HG03139 (cell line): ENCODE data around the gene SLC7A6.

ENCODE experiments used
- ATAC-seq: cut with Tn5 transposase; IDR thresholded peaks from one replicate; pipeline ENCODE4 v1.9.1; 2021; ENCODE audit not compliant: unreplicated experiment

SLC7A6 gene

GRCh38 chr16:68234188-68235107, 29.9 kb upstream of the SLC7A6 start:
- no peak for ATAC-seq

- no peak for ATAC-seq
These were observed 29.0 kb upstream of the SLC7A6 start for GRCh38 chr16:68235108-68235886.

DNA sequence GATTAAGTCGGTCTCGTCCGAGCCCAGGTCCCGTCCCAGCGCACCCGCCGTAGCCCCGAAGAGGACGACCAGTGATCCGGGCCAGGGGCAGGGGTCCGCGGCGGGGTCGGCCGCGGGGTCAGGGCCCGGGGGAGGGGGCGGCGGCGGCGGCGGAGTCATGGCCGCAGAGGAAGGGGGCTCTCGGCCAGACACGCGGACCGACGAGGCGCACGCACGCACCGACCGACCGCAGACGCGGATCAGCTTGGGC, 28.5 kb upstream of the SLC7A6 start, which contains the start of gene ESRP2:
Gene ESRP2 (minus strand): TSS at position 241 of the 250 bp plus-strand sequence. CDS start 82 bp downstream, at position 159.
- no peak for ATAC-seq

DNA sequence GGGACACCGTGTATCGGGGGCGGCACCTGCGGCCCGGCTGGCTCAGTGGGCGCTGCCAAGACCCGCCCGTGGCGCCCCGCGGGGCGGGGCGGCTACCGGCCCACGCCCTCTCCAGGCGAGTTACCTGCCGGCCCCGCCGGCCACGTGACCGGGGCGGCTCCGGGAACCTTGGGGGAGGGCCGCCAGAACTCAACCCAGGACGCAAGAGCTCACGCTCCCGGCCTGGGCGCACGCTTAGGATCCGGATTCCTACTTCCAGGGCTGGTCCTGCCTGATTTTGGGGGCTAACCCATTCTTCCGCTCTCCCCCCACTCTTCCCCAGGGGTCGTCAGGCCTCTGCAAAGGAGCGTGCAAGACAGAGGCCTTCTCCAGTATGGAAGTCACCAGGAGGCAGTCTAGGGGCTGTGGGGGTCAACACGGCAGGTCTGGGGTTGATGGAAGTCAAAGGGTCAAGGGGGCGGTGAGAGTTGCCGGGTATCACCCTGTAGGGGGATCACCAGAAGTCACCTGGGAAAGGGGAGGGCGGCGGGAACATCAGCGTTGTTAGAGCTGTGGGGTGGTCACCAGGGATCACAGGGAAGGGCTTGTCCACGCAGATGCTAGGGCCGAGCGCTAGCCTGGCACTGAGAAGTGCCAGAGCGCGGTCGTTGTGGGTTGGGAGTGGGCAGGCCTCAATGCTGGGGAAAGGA, 28.0 kb upstream of the SLC7A6 start:
- ATAC-seq: no peak

- no peak for ATAC-seq
These were observed 27.5 kb upstream of the SLC7A6 start for GRCh38 chr16:68236826-68237242.

DNA sequence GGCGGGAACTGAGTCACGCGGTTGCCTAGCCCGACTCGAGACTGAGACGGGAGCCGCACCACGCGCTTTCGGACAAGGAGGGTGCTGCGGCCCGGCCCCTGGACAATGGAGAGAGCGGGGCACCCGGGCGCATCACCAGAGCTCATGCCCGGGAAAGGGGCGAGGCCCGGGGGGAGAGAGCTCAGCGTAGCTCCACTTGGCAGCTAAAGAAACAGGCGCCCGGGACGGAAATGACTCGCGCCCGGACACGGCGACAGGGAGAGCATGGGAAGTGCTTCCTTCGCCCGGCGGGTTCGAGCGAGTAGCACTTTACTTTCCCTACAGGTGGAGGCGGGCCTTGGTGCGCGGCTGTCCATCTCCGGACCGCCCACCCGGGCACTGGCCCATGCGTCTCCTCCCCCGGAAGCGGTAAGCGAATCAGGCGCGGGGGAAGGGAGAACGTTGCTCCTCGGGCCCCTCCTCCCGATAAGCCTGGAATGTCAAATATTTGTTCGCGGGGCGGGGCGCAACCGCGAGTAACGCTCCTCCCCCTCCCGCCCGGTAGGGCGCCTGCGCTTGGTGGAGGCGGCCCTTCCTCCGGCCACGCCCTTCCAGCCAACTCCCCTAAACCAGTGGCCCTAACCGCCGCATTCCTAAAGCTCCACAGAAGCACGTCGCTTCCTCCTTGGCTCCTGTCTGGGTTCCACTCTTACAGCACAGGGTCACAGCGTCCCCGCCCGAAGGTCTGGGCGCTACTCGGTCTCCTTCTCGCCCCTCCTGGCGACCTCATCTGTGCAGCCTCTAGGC, 26.9 kb upstream of the SLC7A6 start:
- ATAC-seq: peak; percentile 76

DNA sequence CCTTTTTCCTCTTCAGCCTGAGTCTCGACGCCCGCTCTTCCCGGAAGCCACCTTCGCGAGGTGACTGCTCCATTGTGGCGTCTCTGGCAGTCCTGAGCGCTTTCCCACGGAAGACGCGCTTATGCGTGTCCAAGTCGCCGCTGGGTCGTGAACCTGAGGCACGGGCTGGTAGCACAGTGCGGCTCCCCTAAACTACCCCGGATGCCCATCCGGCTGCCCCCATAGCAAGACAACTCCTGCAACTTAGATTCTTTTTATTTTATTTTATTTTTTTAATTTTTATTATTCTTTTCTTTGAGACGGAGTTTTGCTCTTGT, 26.3 kb upstream of the SLC7A6 start:
- no peak for ATAC-seq

- ATAC-seq: no peak
These were observed 22.2 kb upstream of the SLC7A6 start for GRCh38 chr16:68242085-68242484.

DNA sequence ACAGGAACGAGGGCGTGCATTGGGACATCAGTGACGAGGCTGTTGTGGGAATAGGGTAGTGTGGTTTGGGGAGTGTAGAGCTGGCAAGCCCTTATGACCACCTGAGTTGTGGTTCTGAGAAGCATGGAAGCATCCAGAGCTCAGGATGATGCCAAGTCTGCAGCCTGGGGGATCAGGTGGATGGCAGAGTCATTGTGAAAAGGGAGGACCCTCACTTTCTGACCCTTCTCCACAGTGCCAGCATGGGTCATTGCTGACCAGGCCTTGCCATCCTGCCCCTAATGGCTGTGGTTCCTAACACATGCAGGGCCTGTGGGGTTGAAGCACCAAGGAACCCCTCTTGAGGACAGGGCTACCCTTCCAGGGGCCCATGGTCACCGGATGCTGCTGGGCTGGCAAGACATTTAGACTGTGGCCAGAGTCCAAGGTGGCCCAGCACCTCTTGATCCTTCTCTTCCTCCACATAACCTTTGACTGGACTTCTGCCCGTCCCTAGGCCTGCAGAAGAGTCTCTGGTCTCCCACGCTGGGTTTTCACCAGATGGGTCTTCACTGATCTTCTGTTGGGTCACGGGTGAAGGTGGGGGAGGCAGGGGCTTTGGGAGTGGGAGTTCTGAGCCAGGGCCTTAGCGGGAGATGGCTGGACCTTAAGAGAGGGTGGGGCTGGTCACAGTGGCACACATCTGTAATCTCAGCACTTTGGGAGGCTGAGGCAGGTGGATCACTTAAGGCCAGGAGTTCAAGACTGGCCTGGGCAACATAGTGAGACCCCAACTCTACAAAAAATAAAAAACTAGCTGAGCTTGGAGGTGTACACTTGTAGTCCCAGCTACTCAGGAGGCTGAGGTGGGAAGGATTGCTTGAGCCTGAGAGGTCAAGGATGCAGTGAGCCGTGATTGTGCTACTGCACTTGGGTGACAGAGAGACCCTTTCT, 21.1 kb upstream of the SLC7A6 start:
- ATAC-seq: no peak

DNA sequence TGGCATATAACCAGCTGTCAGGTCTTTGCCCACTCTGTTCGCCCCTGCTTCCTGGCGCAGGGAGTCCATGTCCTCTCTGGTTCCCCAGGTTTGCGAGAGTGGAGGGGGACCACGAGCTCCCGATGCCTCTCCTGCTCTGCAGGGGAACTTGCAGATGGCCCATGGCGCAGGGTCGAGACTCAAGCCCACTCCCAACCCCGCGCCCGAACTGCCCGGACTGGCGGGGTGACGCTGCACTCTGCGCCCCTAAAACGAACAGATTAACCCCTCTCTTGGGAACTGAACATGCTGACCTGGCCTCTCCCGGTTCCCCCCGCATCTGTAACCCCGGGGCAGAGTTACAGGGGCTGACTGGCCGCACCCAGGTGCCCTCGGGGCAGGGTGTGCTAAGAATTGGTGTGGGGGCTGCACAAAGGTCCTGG, 19.8 kb upstream of the SLC7A6 start:
- no peak for ATAC-seq

GRCh38 chr16:68244903-68245853, 19.1 kb upstream of the SLC7A6 start, which contains the start of gene PLA2G15:
Gene PLA2G15 (plus strand): TSS chr16:68245373. CDS start chr16:68245427, 54 bp downstream.
- peak; percentile 79 for ATAC-seq

GRCh38 chr16:68246121-68246520, 18.2 kb upstream of the SLC7A6 start:
- ATAC-seq: no peak

DNA sequence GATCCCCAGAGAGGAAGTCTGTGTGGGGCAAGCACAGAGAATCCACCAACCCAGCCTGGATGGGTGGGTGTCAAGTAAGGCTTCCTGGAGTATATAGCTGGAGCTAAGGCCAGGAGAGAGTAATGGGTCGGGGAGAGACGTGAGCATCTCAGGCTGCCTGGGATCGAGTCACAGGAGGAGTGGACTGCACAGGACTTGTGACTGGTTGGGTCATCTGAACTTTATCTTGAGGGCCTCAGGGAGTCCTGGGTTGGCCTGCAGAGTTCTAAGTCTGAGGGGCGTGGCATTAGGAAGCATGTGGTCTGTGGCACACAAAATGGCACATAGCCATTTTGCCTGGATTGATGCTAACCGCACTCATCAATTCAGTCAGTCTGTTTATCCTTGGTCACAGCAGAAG, 17.7 kb upstream of the SLC7A6 start:
- no peak for ATAC-seq

GRCh38 chr16:68247400-68247799, 16.9 kb upstream of the SLC7A6 start:
- ATAC-seq: no peak

DNA sequence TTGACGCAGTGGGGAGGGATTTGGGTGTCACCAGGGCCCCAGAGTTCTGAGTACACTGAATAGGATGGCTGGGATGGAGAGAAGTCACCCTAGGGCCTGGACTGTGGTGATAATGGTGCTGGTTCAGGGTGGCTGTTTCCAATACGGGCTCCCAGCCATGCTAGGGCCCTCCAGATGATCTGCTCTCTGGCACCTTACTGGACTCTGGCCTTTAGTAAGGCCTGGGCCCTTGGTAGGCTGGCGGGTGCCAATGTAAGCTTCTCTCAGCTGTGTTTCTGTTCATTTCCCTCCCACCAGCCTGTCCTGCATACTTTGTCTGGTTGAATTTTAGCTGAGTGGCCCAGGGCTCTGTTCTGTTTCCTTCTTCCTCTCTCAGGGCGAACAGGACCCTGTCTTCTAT, 16.4 kb upstream of the SLC7A6 start:
- ATAC-seq: no peak

GRCh38 chr16:68249371-68249770, 15.0 kb upstream of the SLC7A6 start:
- ATAC-seq: no peak

GRCh38 chr16:68250951-68251350, 13.4 kb upstream of the SLC7A6 start:
- ATAC-seq: no peak

DNA sequence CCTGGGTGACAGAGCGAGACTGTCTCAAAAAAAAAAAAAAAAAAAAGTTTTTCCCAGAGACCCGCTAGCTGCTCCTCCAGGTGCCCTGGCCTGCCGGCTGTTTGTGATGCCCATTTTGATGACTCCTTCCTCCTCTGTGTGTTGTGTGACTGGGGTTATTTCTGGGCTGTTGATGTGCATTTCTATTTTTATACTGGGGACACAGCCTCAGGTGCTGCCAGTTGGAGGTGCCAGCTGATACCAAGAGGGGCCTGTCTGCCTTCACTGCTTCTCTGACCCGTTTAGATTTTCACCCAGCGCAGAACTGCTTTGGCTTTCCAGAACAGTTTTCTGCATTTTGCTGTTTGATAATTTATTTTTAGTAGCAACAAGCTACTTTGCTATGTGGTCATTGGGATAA, 12.5 kb upstream of the SLC7A6 start:
- ATAC-seq: no peak

GRCh38 chr16:68252383-68252782, 11.9 kb upstream of the SLC7A6 start:
- no peak for ATAC-seq
